GM23248 (cell line): Measurements from ENCODE around the gene CARD8. TPM values are rescaled to one million over a fixed set of nuclear protein-coding genes. Genes with fewer than 3 reads are reported as not detected.

Source experiments
- DNase-seq: peaks from one replicate; pipeline ENCODE4 v3.0.0-alpha.2; 2015
- H2AFZ ChIP-seq: fragments of 200-600 bp; sonication (generic); 2 replicates; pipeline ENCODE4 v1.6.1; 2016; ENCODE audit warnings: antibody characterized with exemption
- H3F3A ChIP-seq: fragments of 200-600 bp; sonication (generic); 2 replicates; pipeline ENCODE4 v1.6.1; 2016; ENCODE audit warnings: mild to moderate bottlenecking, antibody characterized with exemption, mixed run types; ENCODE audit not compliant: insufficient read depth
- H3K27ac ChIP-seq: fragments of 200-600 bp; sonication (generic); 2 replicates; pipeline ENCODE4 v1.5.1; 2016; ENCODE audit warnings: mild to moderate bottlenecking
- H3K27me3 ChIP-seq: fragments of 200-600 bp; sonication (generic); replicated peaks from 2 replicates; pipeline ENCODE4 v1.6.1; 2016; ENCODE audit warnings: mild to moderate bottlenecking; ENCODE audit not compliant: insufficient read depth
- H3K36me3 ChIP-seq: fragments of 200-600 bp; sonication (generic); 2 replicates; pipeline ENCODE4 v1.6.1; 2016; ENCODE audit warnings: low read depth, mild to moderate bottlenecking
- H3K4me1 ChIP-seq: fragments of 200-600 bp; sonication (generic); 2 replicates; pipeline ENCODE4 v1.6.1; 2016; ENCODE audit warnings: mild to moderate bottlenecking; ENCODE audit not compliant: insufficient read depth
- H3K4me2 ChIP-seq: fragments of 200-600 bp; sonication (generic); one replicate; pipeline ENCODE4 v1.6.1; 2016; ENCODE audit warnings: mild to moderate bottlenecking; ENCODE audit not compliant: unreplicated experiment
- H3K4me3 ChIP-seq: fragments of 200-600 bp; sonication (generic); 2 replicates; pipeline ENCODE4 v1.5.1; 2016; ENCODE audit warnings: mild to moderate bottlenecking
- H3K79me2 ChIP-seq: fragments of 200-600 bp; sonication (generic); 2 replicates; pipeline ENCODE4 v1.6.1; 2016; ENCODE audit warnings: mild to moderate bottlenecking; ENCODE audit not compliant: insufficient read depth
- H3K9ac ChIP-seq: fragments of 200-600 bp; sonication (generic); 2 replicates; pipeline ENCODE4 v1.6.1; 2016; ENCODE audit warnings: mild to moderate bottlenecking
- H3K9me2 ChIP-seq: fragments of 200-600 bp; sonication (generic); 2 replicates; pipeline ENCODE4 v1.6.1; 2016; ENCODE audit warnings: mixed run types, mild to moderate bottlenecking, moderate library complexity; ENCODE audit not compliant: insufficient read depth
- H3K9me3 ChIP-seq: fragments of 200-600 bp; sonication (generic); one replicate; pipeline ENCODE4 v1.6.1; 2017; ENCODE audit warnings: low read depth
- H4K20me1 ChIP-seq: fragments of 200-600 bp; sonication (generic); 2 replicates; pipeline ENCODE4 v1.6.0; 2016; ENCODE audit not compliant: insufficient read depth
- EZH2 ChIP-seq: fragments of 200-600 bp; sonication (generic); IDR thresholded peaks from 2 replicates; pipeline ENCODE4 v1.6.1; 2018; ENCODE audit warnings: antibody characterized with exemption, mild to moderate bottlenecking; ENCODE audit not compliant: insufficient read depth, poor library complexity, severe bottlenecking
- EZH2phosphoT487 ChIP-seq: fragments of 200-600 bp; sonication (generic); IDR thresholded peaks from 2 replicates; pipeline ENCODE4 v1.6.1; 2018; ENCODE audit warnings: antibody characterized with exemption, moderate library complexity, mild to moderate bottlenecking, low read depth; ENCODE audit not compliant: insufficient read depth
- WGBS, 2 experiments: methylation state at CpG; one replicate each; pipeline ENCODE4 v1.1.6; 2015 to 2017; ENCODE audit warnings: low lambda C conversion rate in 2 of 2, low coverage in 1 of 2; ENCODE audit errors: missing lambda C conversion rate in 2 of 2; 5-methylcytosine and 5-hydroxymethylcytosine counted together
- in situ Hi-C: fragments of 300-500 bp; cut with MboI; formaldehyde crosslinking; loops from 2 replicates; pipeline ENCODE4 v1.15.0; 2020
- polyA plus RNA-seq: library from polyadenylated mRNA; unstranded; fragments of >200 nt; fragmentation: Nextera tagmentation; extraction: Ambion mirVana; gene quantifications from 2 replicates; pipeline ENCODE4 v1.2.1, GENCODE V29; 2016
- total RNA-seq: library from RNA; depleted of rRNA; stranded (reverse); fragments of >200 nt; shearing (Covaris generic); gene quantifications from 2 replicates; pipeline ENCODE4 v1.2.3, GENCODE V29; 2014

Gene CARD8
- total and polyA plus RNA-seq, 2 experiments from 2014 or later: 6.3 to 12.9 TPM

DNA sequence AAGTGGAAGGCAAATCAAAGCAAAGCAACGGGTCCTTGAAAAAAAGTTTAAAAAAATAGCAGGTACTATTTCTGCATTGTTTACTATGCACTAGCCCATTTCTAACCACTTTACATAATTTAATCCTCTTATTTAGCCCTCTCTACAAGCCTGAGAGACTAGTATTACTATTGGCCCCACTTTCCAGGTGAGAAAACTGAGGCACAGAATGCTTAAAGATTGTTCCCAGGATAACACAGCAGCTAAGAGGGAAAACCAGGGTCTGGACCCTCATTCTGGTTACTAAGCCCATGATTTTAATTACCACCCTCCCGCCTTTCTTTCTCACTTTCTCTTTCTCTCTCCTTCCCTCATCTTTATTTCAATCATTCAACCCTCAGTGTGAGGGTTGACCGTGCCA is 79.5 kb downstream of the CARD8 start:
- Histone ChIP-seq H3K9ac (no peak overlapping the region), H4K20me1 (no peaks in the 10 kb centered on the region), H3K9me2 (no peaks in the 10 kb centered on the region), H3K9me3 (no peaks in the 10 kb centered on the region), H3K4me2 (no peak overlapping the region), H3K27ac (no peak overlapping the region), H3F3A (no peaks in the 10 kb centered on the region), H3K27me3 (no peaks in the 10 kb centered on the region), H3K36me3 (no peaks in the 10 kb centered on the region), H2AFZ (no peak overlapping the region), H3K79me2 (peaks cover 9% of the 10 kb centered on the region), H3K4me3 (no peak overlapping the region), H3K4me1 (peaks cover 4% of the 10 kb centered on the region; the same call in 1 of the 2 replicates)
- in situ Hi-C loops: no loop called here
- TF ChIP-seq EZH2phosphoT487 (no peak), EZH2 (no peak)
- WGBS, 2 experiments: 86 to 88% methylated on average over 3 of the region's 3 CpGs
- DNase-seq: no peak

DNA sequence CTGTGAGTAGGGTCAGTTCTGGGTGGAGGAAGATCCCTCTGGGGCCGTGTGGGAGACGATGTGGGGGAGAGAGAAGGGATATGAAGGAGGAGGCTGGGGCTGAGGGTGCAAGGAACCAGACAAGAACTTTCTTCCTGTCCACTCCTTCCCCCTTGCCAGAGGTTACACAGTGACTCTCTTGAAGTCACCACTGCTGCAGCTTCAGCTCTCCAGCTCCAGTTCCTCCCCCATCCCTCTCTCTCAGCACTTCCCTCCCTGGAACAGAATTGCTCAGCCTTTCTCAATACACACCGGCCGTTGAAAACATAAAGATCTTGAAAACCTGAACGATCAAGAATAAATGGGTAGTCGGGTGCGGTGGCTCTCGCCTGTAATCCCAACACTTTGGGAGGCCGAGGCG is 80.1 kb downstream of the CARD8 start:
- Histone ChIP-seq H3K27me3 (no peaks in the 10 kb centered on the region), H3K9ac (no peak overlapping the region), H4K20me1 (no peaks in the 10 kb centered on the region), H2AFZ (no peak overlapping the region), H3K9me2 (no peaks in the 10 kb centered on the region), H3K4me2 (no peak overlapping the region), H3K27ac (no peak overlapping the region), H3K4me3 (no peak overlapping the region), H3K4me1 (peaks cover 5% of the 10 kb centered on the region; the same call in 1 of the 2 replicates), H3F3A (no peaks in the 10 kb centered on the region), H3K79me2 (peaks cover 15% of the 10 kb centered on the region), H3K9me3 (no peaks in the 10 kb centered on the region), H3K36me3 (no peaks in the 10 kb centered on the region)
- 96% methylated on average over 10 of the region's 10 CpGs for WGBS, 2 experiments
- TF ChIP-seq EZH2phosphoT487: no peak
- TF ChIP-seq EZH2: no peak
- DNase-seq: no peak
- in situ Hi-C loops: no loop called here

DNA sequence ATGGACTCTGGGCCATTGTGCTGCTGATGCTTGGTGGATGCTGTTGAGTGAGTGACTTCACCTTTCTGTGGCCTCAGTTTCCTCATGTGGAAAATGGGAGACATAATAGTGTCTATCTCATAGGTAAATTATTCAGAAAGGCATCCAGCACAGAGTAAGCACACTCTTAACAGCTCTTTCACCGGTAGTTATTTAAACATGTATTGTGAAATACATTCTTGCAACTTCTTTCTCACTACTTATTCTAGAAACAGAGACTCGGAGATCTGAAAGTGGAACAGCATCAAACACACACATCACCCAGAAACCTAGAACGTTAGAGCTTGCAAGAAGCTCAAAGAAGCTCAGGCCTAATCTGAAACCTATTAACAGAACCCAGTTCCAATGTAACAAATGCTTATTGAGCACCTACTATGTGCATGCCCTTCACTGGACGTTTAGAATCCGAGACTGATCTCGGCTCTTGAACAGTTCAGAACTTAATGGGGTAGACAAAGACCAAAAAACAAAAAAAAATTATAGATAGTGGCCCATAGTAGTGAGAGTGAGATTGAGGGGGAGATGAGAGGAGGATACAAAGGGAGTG is 81.2 kb downstream of the CARD8 start:
- Histone ChIP-seq H3K9me2 (no peaks in the 10 kb centered on the region), H3K4me1 (peaks cover 5% of the 10 kb centered on the region; the same call in 1 of the 2 replicates), H3K79me2 (peaks cover 15% of the 10 kb centered on the region), H2AFZ (no peak overlapping the region), H3K27me3 (no peaks in the 10 kb centered on the region), H3K4me2 (no peak overlapping the region), H3K36me3 (no peaks in the 10 kb centered on the region), H3K27ac (no peak overlapping the region), H3F3A (no peaks in the 10 kb centered on the region), H3K9me3 (no peaks in the 10 kb centered on the region), H3K9ac (no peak overlapping the region), H4K20me1 (no peaks in the 10 kb centered on the region), H3K4me3 (no peak overlapping the region)
- 87 to 91% methylated on average over 6 of the region's 6 CpGs for WGBS, 2 experiments
- in situ Hi-C loops: no loop called here
- TF ChIP-seq EZH2phosphoT487 (no peak), EZH2 (no peak)
- DNase-seq: no peak

DNA sequence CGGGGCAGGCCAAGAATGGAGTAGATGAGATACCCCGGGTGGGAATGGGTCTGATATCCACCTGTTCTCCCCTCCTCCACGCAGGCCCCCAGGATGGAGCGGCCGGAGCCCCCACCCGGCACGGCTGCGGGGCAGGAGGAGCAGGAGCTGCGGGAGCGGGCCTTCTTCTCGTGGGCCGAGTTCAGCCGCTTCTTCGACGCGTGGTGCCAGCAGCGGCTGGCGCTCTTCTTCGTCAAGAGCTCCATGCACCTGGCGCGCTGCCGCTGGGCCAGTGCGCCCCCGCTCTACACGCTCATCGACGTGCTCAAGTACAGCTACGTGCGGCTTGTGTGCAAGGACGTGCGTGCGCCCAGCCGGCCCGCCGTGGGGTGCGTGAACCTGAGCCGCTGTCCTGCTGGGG is 84.0 kb downstream of the CARD8 start:
- 77 to 83% methylated on average over 29 to 37 of the region's 37 CpGs for WGBS, 2 experiments
- Histone ChIP-seq H3F3A (peaks cover 9% of the 10 kb centered on the region; the same call in 1 of the 2 replicates), H3K27ac (no peak overlapping the region), H3K27me3 (no peaks in the 10 kb centered on the region), H3K9me2 (no peaks in the 10 kb centered on the region), H3K4me3 (peak overlapping the region; percentile 95), H3K4me2 (peak overlapping the region; percentile 98), H4K20me1 (no peaks in the 10 kb centered on the region), H2AFZ (no peak overlapping the region), H3K9ac (peak overlapping the region; percentile 88; the same call in 1 of the 2 replicates), H3K79me2 (peaks cover 38% of the 10 kb centered on the region), H3K36me3 (no peaks in the 10 kb centered on the region), H3K9me3 (no peaks in the 10 kb centered on the region), H3K4me1 (peaks cover 5% of the 10 kb centered on the region; the same call in 1 of the 2 replicates)
- TF ChIP-seq EZH2phosphoT487 (no peak), EZH2 (no peak)
- in situ Hi-C loops: no loop called here
- no peak for DNase-seq
